Stimulated activated CD4-positive, alpha-beta T cell treated with anti-CD3 and anti-CD28 coated beads, Interleukin-4, amount 100 ng/mL, for 48 hours (primary cell): ENCODE measurements around the gene NCKAP5L.
A peak's percentile ranks its signal among the peaks of the same experiment; 100 is the strongest.
"Not testable (repeated sequence)": the region's sequence is repeated elsewhere in the genome, so short reads cannot be mapped to it uniquely, and the experiment has no call there.

Source experiments
- DNase-seq, 2 donors: peaks; one replicate each; pipeline ENCODE4 v3.0.0-alpha.2; 2020; ENCODE audit warnings: low read depth in 2 of 2

NCKAP5L gene, protein sequence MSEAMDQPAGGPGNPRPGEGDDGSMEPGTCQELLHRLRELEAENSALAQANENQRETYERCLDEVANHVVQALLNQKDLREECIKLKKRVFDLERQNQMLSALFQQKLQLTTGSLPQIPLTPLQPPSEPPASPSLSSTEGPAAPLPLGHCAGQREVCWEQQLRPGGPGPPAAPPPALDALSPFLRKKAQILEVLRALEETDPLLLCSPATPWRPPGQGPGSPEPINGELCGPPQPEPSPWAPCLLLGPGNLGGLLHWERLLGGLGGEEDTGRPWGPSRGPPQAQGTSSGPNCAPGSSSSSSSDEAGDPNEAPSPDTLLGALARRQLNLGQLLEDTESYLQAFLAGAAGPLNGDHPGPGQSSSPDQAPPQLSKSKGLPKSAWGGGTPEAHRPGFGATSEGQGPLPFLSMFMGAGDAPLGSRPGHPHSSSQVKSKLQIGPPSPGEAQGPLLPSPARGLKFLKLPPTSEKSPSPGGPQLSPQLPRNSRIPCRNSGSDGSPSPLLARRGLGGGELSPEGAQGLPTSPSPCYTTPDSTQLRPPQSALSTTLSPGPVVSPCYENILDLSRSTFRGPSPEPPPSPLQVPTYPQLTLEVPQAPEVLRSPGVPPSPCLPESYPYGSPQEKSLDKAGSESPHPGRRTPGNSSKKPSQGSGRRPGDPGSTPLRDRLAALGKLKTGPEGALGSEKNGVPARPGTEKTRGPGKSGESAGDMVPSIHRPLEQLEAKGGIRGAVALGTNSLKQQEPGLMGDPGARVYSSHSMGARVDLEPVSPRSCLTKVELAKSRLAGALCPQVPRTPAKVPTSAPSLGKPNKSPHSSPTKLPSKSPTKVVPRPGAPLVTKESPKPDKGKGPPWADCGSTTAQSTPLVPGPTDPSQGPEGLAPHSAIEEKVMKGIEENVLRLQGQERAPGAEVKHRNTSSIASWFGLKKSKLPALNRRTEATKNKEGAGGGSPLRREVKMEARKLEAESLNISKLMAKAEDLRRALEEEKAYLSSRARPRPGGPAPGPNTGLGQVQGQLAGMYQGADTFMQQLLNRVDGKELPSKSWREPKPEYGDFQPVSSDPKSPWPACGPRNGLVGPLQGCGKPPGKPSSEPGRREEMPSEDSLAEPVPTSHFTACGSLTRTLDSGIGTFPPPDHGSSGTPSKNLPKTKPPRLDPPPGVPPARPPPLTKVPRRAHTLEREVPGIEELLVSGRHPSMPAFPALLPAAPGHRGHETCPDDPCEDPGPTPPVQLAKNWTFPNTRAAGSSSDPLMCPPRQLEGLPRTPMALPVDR (N-terminal part only)

DNA sequence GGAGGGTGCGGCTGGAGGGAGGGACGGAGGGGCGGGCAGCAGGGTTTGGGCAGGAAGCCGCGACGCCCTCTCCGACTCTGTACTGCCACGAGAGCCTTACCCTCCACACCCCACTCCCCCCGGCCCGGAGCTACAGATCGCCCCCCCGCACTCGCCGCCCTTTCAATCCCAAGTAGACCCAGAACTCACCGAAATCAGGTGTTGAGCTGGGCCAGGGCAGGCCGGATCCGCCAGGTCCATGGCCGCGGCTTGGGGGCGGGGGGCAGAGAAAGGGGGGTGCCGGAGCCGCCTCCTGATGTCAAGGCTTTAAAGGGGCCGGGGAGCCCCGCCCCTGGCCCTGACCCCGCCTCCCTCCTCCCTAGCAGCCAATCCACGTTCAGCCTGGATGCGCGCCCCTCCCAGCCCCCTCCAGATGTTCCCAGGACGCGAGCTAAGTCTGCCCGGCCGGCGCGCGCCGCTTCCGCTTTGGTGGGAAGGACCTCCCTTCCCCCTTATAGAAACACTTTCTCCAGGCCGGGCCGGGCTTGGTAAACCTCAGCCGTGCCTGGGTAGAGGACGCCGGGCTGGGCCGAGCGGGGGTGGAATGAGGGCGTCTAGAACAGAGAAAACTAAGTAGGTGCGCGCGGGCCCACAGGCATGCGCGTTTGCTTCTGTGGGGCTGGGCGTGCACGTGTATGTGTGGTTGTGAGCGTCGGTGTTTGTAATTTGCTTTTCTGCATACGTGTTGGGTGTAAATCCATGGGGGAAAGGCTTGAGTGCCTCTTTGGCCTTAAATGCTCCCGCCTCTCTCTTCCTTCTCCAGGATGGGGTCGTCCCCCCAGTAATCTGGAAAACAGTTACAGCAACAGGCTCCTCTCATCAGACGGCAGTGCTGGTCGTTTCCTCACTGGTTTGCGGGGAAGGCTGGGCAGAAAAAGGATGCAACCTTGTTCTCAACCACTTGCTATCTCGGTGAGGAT is at the start of gene NCKAP5L:
Gene NCKAP5L, minus strand, starts transcription at position 281 of the 959 bp plus-strand sequence. CDS start 24,369 bp downstream, outside the sequence.
- peak; percentile 90 to 94 for DNase-seq

DNA sequence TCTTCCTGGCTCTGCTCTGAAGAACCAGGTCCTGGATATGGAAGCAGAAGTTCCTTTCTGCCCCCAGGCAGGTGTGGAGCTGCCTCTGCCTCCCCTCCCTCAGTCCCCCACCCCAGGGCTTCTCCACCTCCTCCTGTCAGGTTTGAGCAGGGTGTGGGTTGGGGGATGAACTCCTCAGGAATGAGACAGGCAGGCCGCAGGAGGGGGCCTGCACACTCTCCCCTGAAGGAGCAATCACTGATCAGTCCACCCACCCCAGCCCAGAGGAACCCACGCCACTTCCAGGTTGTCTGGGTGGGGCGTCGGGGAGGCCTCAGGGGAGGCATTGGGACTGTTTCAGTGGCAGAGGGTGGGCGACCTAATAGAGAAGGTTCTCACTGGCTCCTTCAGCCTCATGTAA is 48.9 kb upstream of the NCKAP5L start:
- no peak for DNase-seq

DNA sequence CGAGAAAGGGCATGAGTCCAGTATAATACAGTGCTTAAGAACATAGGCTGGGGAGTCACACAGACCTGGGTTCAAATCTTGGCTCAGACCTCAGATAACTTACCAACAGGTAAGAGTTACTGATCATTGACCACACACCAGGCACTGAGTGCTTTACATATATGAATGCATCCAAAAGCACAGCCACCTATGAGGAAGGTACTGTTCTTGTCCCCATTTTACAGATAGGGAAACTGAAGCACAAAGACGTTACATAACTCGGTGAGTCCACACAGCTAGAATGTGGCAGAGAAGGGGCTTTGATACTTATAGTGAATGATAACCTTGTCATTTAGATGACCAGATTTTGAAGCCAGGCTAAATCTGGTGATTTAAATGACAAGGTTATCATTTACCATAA is 47.9 kb upstream of the NCKAP5L start:
- no peak for DNase-seq

DNA sequence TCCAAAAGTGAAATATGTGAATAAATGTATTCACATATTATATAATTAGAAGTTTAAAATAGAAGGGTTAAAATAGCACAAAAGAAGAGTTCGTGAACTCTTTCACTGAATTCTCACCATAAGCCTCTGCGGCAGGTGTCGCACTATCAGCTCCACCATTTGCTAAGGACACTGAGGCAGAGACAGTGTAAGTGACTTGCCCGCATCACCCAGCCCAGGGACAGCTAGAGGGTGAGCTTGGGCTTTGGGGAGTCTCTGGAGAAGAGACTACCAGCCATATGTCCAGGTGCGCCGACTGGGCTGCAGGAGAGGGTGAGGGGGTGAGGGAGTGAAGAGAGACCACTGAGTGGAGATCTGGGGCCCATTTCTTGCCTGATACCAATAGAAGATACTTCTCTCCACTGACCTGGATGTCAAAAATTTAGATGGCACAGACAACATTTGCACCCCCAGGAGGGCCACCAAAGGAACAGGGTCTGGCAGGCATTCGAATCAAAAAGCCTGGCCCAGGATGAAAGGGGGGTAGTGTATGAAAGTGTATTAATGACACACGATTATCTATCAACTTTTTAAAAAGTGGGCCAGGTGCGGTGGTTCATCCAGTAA is 47.0 kb upstream of the NCKAP5L start:
- no peak for DNase-seq

DNA sequence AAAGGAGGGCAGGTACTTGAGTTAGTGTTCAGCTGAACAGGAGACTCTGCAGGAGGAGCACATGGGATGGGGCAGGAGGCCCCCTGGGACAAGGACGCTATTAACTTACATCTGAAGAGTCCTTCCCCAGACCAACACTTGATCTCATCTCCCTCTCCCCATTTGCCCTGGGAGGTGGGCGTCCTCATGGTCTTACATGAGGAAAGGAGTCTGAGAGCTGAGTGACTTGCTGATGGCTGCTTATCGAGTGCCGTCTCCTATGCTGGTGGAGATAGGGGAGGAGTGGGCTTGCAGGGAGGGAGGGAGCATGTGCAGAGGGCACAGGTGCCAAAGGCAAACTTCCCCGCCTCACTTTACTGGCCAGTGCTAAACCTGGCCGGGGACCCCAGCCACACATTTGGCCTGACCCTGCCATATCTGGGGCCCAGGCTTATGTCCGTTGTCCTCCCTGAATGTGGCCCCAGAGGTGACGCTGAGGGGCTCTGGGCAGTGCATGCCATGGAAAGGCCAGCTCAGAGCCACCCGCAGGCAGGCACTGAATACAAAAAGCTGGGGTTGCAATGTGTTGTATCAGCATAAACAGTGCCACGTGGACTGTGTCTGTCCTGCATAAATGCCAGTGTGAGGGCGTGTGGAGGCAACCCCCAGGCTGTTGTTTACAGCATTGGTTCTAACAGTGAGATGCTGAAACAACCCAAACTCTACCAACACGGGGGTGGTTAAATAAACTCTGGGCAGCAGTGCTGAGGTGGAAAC is 46.1 kb upstream of the NCKAP5L start:
- DNase-seq = no peak

DNA sequence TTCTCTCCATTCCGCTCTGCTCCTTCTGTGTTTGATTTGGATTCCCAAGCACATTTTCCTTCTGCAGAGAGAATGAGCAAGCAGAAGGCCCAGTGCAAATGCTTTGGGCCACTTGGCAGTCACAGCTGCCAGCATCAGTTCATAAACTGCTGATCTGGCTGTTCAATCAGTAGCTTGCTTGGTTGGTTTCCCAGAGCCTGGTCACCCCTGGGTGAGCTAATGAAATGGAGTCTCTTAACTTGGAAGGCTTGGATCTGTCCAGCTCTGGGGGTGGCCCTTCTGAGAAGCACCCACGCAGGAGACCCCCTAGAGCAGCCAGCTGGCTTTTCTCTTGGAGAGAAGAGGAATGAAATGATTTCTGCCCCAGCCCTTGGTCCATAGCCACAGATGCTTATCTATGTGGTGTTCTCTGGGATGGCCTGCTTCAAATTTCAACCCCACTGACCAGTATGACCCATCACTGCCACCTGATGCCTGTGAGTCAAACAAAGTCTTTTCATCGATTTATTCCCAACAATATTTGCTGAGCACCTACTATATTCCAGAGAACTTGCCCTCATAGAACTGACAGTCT is 45.2 kb upstream of the NCKAP5L start:
- no peak for DNase-seq

DNA sequence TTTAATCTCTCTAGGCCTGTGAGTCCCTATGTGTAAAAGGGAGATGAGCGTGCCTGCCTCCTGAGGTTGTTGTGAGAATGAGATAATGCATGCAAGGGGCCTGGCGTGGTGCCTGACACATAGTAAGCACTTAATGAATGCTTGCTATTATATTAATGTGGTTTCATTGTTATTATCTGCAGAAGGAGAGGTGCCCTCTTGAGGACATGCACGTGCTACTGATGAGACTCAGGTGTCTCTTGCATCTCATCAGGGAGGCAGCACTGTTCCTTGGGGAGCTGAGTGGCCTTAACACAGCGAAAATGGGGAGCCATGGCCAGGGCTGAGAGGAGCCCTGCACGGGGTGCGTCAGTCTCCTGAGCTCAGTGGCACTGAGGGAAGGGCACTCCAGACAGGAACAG is 44.6 kb upstream of the NCKAP5L start:
- DNase-seq = no peak

DNA sequence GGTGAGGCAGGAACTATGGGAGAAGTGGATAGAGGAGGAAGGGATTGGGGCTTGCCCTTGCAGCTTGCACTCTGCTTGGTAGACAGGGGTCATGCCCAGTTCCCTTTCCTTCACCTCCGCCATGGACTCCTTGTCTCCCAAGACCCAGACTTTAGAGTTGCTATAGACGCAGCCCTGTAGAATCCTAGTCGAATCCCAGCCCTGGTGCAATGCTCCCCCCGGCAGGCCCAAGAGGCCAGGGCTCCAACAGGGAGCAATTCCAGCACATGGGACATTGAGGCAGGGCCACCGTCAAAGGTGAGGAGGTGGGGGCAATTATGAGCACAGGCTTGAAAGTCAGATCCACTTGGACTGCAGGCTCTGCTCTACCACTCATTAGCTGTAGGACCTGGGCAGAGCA is 44.2 kb upstream of the NCKAP5L start:
- no peak for DNase-seq

DNA sequence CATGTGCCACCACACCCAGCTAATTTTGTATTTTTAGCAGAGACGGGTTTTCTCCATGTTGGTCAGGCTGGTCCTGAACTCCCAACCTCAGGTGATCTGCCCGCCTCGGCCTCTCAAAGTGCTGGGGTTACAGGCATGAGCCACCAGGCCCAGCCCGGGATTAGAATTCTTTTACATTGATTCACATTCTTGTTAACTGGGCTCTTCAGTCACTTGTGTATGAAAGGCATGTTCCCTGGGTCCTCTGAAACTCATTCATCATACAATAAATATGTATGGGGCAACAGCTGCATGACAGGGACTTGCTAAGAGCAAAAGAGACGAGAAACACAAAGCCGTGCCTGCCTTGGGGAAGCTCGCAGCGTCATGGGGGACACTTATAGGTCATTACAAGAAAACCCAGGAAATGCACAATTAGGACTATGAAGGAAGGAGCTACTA is 43.6 kb upstream of the NCKAP5L start:
- DNase-seq = not testable (repeated sequence)

DNA sequence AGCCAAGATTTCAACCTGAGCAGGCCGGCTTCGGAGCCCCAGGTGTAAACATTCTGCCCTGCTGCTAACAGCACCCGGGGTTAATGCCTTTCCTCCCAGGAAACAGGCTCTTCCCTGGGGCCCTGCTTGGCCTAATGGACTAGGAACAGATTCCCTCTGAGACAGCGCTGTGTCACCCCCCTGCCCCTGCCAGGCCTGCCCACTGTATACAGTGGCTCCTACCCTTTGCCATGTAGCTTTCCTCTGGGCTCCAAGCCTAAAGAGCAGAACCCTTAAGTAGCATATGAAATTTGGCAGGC is 43.0 kb upstream of the NCKAP5L start:
- no peak for DNase-seq

DNA sequence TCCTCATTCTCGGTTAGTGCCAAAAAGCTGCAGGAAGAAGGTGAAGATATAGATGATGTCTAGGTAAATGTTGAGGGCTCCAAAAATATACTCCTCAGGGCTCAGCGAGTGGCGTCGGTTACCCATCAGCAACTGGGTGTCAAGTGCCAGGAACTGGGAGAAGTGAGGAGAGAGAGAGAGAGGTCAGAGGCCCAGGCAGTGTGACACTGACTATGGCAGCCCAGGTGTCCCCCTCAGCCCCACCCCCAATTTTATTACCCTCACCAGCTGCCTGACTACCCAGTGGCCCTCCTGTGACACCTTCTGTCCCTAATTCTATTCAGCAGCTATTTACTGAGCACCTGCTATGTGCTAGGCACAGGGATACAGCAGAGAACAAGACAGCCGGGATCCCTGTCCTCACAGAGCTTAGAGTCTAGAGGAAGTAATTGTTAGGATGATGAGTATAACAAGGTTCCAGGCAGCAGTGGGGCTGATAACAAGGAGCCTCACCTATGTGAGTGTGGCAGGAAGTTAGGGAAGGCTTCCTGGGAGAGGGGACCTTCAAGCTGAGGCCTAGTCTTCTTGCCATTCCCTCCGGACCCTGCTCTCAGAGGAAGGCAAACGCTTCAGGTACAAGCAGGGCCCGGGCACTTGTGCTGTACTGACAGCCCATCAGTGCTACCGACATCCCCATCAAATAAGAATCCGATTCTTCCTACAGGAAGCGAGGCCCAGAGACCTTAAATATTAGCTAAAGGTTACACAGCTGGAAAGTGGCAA is 42.5 kb upstream of the NCKAP5L start:
- no peak for DNase-seq

DNA sequence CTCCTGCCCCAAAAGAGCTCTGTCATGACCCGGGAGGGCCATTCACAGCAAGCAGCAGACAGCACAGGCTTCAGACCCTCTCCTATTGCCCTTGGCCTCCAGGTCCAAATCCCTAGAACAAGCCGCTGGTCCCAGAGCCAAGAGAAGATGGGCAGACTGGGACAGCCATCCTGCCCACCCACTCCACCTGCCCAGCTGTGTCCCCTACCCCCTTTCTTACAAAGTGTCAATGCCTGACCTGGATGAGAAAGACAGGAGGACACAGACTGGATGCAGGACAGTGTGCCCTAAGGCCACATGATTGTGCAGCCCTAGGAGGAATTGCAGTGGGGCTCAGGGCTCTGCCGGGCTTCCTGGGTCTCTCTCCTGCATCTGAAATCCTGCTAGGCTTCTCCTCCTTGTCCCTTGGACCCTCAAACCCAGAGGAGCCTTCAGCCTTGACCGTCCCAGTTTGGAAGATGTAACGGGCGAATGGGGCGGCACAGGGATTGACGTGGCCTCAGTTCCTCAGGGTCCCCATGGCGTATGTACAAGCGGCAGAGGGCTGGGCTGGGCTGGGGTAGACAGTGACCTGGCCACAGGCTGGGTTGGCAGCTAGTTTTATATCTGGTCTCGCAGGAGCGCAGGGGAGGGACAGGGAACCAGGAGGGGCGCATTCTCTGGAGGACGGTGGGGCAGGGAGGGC is 41.7 kb upstream of the NCKAP5L start:
- no peak for DNase-seq

DNA sequence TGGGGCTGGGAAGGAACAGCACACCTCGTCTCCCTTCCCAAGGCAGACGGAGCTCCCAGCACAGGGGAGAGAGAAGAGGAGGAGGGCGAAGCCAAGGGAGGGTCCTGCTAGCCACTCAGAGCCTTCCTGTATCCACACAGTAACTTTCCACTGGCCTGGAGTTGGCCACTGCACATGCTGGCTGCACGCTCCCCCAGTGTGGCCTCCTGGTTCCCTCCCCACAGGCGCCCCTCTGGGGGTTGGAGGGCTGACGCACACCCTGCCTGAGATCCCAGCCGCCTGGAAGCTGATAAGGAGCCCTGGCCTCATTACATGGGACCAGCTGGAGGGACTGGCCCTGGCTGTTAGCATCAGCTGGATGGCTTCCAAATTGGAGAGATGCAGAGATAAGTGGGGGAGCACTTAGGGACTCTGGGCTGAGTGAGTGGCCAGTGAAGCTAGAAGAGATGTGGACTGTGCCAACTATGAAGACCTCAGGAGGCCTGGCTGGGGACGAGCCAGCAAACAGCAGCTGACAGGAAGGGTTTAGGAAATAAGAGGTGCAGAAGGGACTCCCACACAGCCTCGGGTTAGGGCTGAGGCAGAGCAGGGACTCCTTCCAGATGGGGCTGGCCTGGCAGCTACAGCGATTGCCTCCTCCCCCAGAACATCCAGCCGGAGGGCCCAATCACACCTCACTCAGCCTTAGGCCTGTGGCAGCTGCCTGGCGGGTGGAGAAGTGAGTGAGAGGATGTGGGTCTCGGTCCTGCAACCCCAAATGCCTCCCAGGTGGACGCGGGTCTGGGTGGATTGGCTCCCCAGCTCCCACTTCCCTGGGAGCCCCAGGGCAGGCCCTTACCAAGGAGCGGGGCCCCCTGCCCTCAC is 41.0 kb upstream of the NCKAP5L start:
- no peak for DNase-seq

DNA sequence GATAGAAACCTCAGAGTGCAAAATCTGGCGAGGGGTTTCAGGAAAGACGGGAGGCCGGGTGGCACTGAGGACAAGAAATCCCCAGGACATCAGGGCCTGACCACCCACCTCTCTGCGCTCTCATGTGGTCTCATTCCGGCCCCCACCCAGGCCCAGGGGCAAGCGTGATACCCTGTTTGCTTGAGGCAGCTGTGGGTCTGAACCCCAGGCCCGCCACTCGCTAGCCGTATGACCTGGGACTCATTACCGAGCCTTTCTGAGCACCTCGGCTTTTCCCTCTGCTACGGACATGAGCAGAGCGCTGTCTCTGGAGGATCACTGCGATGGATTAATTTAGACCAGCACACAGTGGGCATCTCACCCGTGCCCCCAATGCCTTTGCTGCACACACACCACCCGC is 40.2 kb upstream of the NCKAP5L start:
- no peak for DNase-seq

DNA sequence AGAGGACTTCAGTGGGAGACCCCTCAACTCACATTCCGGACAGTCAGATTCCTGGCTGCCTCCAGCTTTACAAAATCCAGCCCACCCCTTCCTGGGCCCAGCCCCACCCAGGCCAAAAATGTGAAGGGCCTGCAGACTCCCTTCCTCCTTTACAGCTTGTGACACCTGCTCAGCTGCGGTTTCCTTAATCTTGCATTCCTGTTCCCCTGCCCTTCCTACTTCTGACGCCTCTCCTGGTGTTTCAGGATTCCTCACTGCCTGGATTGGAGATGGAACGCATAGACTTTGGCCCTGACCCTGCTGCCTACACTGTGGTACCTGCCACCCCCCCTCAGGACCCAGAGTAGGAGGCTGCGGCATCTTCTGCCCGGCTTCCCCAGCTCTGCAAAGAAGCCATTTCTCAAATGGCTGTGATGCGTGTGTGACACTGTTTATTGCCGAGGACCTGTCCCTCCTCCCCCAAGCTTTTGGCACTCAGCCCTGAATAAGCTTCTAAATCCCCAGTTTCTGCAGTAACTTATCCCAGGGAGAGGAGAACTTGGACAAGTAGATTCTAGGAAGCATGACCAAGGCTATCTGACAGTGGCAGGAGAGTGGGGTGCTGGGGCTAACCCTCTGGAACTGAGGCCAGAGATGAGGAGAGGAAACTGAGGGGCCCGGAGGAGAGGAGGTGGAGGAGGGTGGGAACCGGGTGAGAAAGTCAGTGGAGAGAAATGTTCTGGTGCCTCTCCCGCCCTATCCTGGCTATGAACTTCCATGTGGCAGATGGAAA is 39.5 kb upstream of the NCKAP5L start:
- no peak for DNase-seq

DNA sequence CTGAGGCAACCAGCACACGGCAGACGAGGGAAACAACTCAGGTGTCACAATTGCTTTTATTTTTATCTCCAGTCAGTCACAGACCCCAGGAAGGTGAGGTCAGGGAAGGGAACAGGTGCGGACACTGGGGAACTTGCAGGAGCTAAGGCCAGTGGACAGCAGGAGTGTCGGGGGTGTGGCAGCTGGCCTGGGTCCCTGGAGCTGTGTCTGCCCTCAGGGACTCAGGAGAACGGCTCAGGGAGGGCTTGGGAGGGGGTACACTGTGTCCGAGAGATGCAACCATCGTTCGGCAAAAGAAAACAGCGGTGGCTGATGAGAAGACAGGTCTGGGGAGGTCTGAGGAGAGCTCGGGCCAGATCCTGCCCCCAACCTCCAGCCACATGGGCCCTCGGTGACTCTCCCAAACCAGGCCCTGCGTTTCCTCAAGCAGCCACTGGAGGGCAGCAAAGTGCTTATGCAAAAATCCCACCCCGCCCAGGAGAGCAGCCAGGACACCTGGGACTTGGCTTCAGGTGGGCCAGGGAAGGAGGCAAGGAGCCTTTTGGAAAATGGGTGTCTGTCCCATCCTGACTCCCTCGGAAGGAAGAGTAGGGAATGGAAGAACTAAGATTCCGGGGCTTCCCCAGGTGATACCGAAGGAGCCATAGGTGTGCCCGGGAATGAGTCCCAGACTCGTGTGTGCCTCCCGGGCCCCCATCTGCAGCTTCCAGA is 38.8 kb upstream of the NCKAP5L start:
- peak; percentile 58 to 76 for DNase-seq
